ENCODE results near the gene TTC3. TPM values are rescaled to one million over a fixed set of nuclear protein-coding genes. Genes with fewer than 3 reads are reported as not detected.

Gene TTC3
- total and polyA plus RNA-seq, 9 of the 15 experiments (the other 6 are each of a cell fraction or from before 2014, with no cell fraction given): 17.5 to 92.0 (median 59.5) TPM

DNA sequence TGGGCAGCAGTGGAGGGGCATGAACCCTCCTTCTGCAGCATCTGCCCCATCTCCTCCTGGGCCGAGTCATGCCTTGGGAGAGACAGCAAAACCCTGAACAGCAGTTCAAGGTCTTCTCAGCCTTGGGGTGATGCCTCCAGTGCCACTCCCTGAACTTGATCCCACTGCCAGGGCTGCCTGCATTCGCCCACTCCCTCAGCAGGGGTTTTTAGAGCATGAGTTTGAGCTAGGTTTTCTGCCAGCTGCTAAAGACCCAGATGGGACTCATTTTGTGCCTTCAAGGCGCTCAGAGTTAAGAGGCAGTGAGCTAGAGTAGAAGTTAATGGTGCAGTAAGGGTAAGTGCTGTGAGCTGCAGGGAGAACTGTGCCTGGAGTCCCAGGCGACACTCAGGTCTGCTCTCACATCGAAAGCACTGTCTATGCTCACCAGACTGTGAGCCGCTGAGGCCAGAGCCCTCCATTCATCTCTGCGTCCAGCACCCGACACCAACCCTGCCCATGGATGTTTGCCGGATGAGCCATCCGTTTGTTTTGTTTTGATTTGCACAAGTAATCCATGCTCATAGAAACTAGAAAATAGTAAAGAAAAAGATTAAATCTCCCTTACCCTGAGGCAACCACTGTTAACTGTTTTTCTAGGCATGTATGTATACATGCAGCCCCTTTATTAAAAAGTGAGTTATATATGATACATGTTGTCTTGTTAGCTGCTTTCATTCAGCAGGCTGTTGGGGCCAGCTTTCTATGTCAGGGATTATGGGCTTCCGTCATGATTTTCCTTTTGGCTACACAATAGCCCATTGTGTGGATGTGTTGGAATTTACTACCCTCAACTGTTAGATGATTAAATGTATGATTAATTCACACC is 126.2 kb downstream of the TTC3 start:
- Histone ChIP-seq H3K79me2 (ENCODE audit: control insufficient read depth, insufficient read depth, low read length) (no peaks in the 10 kb centered on the region), H3K36me3 (ENCODE audit: control insufficient read depth, insufficient read depth, low read length) (peaks cover 80% of the 10 kb centered on the region), H3K9ac (ENCODE audit: insufficient read depth in 1 of 2, low read depth in 2 of 2, low read length in 2 of 2) (peak overlapping the region in 1 of 2 experiments; percentile 70; a peak in 1 of 4 replicates), H3K27ac (ENCODE audit: extremely low read depth, low read depth, low read length) (no peak overlapping the region), H3K4me2 (ENCODE audit: insufficient read depth, low read length) (no peak overlapping the region), H4K20me1 (replicated peaks; ENCODE audit: control insufficient read depth, insufficient read depth, low read length) (no peaks in the 10 kb centered on the region), H3K27me3 (ENCODE audit: control insufficient read depth in 2 of 2, insufficient read depth in 2 of 2, low read length in 2 of 2) (no peaks in the 10 kb centered on the region), H3K4me3 (no peak overlapping the region), H2AFZ (ENCODE audit: low read depth, low read length) (no peak overlapping the region), H3K4me1 (replicated peaks in 1 of 2; ENCODE audit: control insufficient read depth in 2 of 2, insufficient read depth in 2 of 2, low read length in 2 of 2) (peaks cover 0 to 2% of the 10 kb centered on the region in 2 experiments; a peak in 1 of 5 replicates), H3K9me1 (ENCODE audit: control insufficient read depth, insufficient read depth, low read length) (no peaks in the 10 kb centered on the region), H3K9me3 (replicated peaks; ENCODE audit: control insufficient read depth, insufficient read depth, low read depth, low read length) (no peaks in the 10 kb centered on the region)
- ChIA-PET CTCF (ENCODE audit: low intra/inter-chr PET ratio) (no interaction called here), POLR2A (interaction anchor here (0.7 to 1.5 kb wide), 3 partner anchors 20 to 322 kb away, joined by 3 to 4 read pairs (median 3); no protein-coding TSS in a partner anchor)
- no TSS peak for BruUV-seq (replicated peaks)
- WGBS (ENCODE audit: insufficient coverage, low coverage, missing lambda C conversion rate): 83% methylated on average over 11 of the region's 11 CpGs
- intact Hi-C loops (cut with micrococcal nuclease) (no loop called here), in situ Hi-C loops (cut with MboI) (no loop called here)
- ATAC-seq (no peak), DNase-seq (ENCODE audit: extremely low read depth in 1 of 4, low spot score in 3 of 4) (no peak), FAIRE-seq (no peak)
- TF ChIP-seq ZNF316 (IDR thresholded peaks at IDR 0.05): no peak
- TF ChIP-seq ZNF253 (CRISPR knock-in tag; conservative IDR thresholded peaks at IDR 0.05): no peak
- no peak for TF ChIP-seq GTF2E2 (tag; IDR thresholded peaks at IDR 0.05)
- no peak for TF ChIP-seq ZNF77 (CRISPR knock-in tag; IDR thresholded peaks at IDR 0.05)
- no peak for TF ChIP-seq SMARCA4 (IDR thresholded peaks at IDR 0.05)
- no peak for TF ChIP-seq ZNF444 (CRISPR knock-in tag; IDR thresholded peaks at IDR 0.05)
- TF ChIP-seq SAP30 (IDR thresholded peaks at IDR 0.05; ENCODE audit: borderline replicate concordance, insufficient read depth, low read depth, low read length, poor library complexity, severe bottlenecking): no peak
- TF ChIP-seq, protein P1, sequence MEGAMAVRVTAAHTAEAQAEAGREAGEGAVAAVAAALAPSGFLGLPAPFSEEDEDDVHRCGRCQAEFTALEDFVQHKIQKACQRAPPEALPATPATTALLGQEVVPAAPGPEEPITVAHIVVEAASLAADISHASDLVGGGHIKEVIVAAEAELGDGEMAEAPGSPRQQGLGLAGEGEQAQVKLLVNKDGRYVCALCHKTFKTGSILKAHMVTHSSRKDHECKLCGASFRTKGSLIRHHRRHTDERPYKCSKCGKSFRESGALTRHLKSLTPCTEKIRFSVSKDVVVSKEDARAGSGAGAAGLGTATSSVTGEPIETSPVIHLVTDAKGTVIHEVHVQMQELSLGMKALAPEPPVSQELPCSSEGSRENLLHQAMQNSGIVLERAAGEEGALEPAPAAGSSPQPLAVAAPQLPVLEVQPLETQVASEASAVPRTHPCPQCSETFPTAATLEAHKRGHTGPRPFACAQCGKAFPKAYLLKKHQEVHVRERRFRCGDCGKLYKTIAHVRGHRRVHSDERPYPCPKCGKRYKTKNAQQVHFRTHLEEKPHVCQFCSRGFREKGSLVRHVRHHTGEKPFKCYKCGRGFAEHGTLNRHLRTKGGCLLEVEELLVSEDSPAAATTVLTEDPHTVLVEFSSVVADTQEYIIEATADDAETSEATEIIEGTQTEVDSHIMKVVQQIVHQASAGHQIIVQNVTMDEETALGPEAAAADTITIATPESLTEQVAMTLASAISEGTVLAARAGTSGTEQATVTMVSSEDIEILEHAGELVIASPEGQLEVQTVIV (CRISPR knock-in tag; IDR thresholded peaks at IDR 0.05; ENCODE audit: borderline replicate concordance): no peak
- no peak for TF ChIP-seq TAF15 (IDR thresholded peaks at IDR 0.05; ENCODE audit: low read depth, low read length)
- no peak for TF ChIP-seq JUNB (CRISPR knock-in tag; conservative IDR thresholded peaks at IDR 0.05)
- TF ChIP-seq, protein P2, sequence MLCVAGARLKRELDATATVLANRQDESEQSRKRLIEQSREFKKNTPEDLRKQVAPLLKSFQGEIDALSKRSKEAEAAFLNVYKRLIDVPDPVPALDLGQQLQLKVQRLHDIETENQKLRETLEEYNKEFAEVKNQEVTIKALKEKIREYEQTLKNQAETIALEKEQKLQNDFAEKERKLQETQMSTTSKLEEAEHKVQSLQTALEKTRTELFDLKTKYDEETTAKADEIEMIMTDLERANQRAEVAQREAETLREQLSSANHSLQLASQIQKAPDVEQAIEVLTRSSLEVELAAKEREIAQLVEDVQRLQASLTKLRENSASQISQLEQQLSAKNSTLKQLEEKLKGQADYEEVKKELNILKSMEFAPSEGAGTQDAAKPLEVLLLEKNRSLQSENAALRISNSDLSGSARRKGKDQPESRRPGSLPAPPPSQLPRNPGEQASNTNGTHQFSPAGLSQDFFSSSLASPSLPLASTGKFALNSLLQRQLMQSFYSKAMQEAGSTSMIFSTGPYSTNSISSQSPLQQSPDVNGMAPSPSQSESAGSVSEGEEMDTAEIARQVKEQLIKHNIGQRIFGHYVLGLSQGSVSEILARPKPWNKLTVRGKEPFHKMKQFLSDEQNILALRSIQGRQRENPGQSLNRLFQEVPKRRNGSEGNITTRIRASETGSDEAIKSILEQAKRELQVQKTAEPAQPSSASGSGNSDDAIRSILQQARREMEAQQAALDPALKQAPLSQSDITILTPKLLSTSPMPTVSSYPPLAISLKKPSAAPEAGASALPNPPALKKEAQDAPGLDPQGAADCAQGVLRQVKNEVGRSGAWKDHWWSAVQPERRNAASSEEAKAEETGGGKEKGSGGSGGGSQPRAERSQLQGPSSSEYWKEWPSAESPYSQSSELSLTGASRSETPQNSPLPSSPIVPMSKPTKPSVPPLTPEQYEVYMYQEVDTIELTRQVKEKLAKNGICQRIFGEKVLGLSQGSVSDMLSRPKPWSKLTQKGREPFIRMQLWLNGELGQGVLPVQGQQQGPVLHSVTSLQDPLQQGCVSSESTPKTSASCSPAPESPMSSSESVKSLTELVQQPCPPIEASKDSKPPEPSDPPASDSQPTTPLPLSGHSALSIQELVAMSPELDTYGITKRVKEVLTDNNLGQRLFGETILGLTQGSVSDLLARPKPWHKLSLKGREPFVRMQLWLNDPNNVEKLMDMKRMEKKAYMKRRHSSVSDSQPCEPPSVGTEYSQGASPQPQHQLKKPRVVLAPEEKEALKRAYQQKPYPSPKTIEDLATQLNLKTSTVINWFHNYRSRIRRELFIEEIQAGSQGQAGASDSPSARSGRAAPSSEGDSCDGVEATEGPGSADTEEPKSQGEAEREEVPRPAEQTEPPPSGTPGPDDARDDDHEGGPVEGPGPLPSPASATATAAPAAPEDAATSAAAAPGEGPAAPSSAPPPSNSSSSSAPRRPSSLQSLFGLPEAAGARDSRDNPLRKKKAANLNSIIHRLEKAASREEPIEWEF (CRISPR knock-in tag; IDR thresholded peaks at IDR 0.05): no peak
- TF ChIP-seq, protein P3, sequence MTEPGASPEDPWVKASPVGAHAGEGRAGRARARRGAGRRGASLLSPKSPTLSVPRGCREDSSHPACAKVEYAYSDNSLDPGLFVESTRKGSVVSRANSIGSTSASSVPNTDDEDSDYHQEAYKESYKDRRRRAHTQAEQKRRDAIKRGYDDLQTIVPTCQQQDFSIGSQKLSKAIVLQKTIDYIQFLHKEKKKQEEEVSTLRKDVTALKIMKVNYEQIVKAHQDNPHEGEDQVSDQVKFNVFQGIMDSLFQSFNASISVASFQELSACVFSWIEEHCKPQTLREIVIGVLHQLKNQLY (CRISPR knock-in tag; conservative IDR thresholded peaks at IDR 0.05): no peak
